Measurements from ENCODE around the gene ZNF679. TPM values are rescaled to one million over a fixed set of nuclear protein-coding genes. Genes with fewer than 3 reads are reported as not detected.

ZNF679 gene
- polyA plus RNA-seq, 2 of the 4 experiments (the other 2 are of a cell fraction) = not detected

DNA sequence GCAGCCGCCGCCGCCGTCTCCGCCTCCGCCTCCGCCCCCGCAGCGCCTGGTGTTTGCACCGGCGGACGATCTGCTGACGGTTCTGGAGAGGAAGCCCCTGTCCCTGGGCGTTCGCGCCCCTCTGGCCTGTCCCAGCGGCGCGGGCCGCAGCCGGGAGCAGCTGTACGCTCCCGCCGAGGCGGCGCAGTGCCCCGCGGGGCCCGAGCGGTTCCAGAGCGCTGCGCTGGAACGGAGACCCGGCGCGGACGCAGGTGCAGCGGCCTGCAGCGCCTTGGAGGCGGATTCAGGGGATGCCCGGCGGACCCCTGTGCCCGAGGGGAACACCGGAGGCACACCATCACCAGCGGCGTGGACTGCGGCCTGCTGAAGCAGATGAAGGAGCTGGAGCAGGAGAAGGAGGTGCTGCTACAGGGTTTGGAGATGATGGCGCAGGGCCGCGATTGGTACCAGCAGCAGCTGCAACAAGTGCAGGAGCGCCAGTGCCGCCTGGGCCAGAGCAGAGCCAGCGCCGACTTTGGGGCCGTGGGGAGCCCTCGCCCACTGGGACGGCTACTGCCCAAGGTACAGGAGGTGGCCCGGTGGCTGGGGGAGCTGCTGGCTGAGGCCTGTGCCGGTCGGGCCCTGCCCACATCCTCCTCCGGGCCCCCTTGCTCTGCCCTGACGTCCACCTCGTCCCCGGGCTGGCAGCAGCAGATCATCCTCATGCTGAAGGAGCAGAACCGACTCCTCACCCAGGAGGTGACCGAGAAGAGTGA lies 46.1 kb upstream of the ZNF679 start (continued):
- TF ChIP-seq, protein P1, sequence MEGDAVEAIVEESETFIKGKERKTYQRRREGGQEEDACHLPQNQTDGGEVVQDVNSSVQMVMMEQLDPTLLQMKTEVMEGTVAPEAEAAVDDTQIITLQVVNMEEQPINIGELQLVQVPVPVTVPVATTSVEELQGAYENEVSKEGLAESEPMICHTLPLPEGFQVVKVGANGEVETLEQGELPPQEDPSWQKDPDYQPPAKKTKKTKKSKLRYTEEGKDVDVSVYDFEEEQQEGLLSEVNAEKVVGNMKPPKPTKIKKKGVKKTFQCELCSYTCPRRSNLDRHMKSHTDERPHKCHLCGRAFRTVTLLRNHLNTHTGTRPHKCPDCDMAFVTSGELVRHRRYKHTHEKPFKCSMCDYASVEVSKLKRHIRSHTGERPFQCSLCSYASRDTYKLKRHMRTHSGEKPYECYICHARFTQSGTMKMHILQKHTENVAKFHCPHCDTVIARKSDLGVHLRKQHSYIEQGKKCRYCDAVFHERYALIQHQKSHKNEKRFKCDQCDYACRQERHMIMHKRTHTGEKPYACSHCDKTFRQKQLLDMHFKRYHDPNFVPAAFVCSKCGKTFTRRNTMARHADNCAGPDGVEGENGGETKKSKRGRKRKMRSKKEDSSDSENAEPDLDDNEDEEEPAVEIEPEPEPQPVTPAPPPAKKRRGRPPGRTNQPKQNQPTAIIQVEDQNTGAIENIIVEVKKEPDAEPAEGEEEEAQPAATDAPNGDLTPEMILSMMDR (IDR thresholded peaks at IDR 0.05) = no peak

DNA sequence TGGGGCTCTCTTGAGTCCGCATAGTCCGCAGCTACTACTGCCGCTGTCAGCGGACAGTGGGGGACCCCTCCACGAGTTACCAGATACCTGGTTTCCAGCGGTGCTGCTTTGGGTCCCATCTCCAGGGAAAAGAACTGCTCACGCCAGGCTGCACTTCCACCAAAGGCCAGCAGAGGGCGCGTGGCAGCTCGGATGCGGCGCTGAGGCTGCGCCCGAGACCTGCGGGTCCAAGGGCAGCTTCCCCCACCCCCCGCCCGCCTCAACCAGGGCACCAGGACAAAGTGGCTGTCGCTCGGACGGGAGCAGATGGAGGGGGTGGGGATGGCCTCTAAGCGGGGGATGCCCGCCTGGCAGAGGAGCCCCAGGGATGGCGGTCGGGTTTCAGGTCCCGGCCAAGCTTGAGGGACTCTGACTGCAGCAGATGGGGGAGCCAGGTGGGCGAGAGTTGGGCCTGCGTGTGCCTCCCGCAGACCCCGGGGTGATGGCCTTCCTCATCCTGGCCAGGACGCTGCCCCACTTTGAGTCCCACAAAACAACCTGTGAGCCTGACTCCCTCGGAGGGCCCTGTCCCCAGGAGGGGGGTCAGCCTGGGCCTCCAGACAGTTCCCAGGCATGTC lies 45.0 kb upstream of the ZNF679 start:
- DNase-seq (ENCODE audit: low read depth in 1 of 2, low spot score in 1 of 2) (no peak), FAIRE-seq (no peak), ATAC-seq (no peak)
- POLR2A ChIA-PET = no interaction called here
- 67% methylated on average over 9 of the region's 31 CpGs for WGBS (ENCODE audit: missing lambda C conversion rate)
- no peak overlapping the region for H3K4me3 ChIP-seq
- TF ChIP-seq SREBF2 (IDR thresholded peaks at IDR 0.05) = no peak
- TF ChIP-seq BHLHE40 (IDR thresholded peaks at IDR 0.05; ENCODE audit: low read depth, low read length) = no peak
- no peak for TF ChIP-seq POLR2A (IDR thresholded peaks at IDR 0.05; ENCODE audit: low read length)
- TF ChIP-seq, protein P2, sequence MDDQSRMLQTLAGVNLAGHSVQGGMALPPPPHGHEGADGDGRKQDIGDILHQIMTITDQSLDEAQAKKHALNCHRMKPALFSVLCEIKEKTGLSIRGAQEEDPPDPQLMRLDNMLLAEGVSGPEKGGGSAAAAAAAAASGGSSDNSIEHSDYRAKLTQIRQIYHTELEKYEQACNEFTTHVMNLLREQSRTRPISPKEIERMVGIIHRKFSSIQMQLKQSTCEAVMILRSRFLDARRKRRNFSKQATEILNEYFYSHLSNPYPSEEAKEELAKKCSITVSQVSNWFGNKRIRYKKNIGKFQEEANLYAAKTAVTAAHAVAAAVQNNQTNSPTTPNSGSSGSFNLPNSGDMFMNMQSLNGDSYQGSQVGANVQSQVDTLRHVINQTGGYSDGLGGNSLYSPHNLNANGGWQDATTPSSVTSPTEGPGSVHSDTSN (IDR thresholded peaks at IDR 0.05) = no peak
- no peak for TF ChIP-seq RARB (CRISPR knock-in tag; IDR thresholded peaks at IDR 0.05)
- no peak for TF ChIP-seq CEBPB (IDR thresholded peaks at IDR 0.05)
- TF ChIP-seq ESRRA (IDR thresholded peaks at IDR 0.05; ENCODE audit: borderline replicate concordance, low read length) = no peak
- TF ChIP-seq, protein P3, sequence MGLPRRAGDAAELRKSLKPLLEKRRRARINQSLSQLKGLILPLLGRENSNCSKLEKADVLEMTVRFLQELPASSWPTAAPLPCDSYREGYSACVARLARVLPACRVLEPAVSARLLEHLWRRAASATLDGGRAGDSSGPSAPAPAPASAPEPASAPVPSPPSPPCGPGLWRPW (IDR thresholded peaks at IDR 0.05) = no peak
- TF ChIP-seq NR3C1 (IDR thresholded peaks at IDR 0.05) = no peak
- TF ChIP-seq, protein P1 (IDR thresholded peaks at IDR 0.05) = no peak
- no peak for TF ChIP-seq HEYL (CRISPR knock-in tag; IDR thresholded peaks at IDR 0.05)
- TF ChIP-seq SMC3 (IDR thresholded peaks at IDR 0.05) = no peak
- TF ChIP-seq RAD21 (conservative IDR thresholded peaks at IDR 0.05 in 1 of 2, IDR thresholded peaks at IDR 0.05 in 1 of 2) = no peak
- no peak for TF ChIP-seq EHMT2 (IDR thresholded peaks at IDR 0.05; ENCODE audit: low read depth)
- TF ChIP-seq KDM5A (IDR thresholded peaks at IDR 0.05) = no peak
- no peak for TF ChIP-seq ZSCAN20 (CRISPR knock-in tag; IDR thresholded peaks at IDR 0.05)
- TF ChIP-seq FOXS1 (CRISPR knock-in tag; IDR thresholded peaks at IDR 0.05) = no peak
- no peak for TF ChIP-seq RCOR1 (IDR thresholded peaks at IDR 0.05; ENCODE audit: low read depth, low read length)
- TF ChIP-seq FOSL2 (IDR thresholded peaks at IDR 0.05) = no peak
- TF ChIP-seq FOSL2 (CRISPR knock-in tag; IDR thresholded peaks at IDR 0.05) = no peak
- H3K9me3 ChIP-seq = 0 out of 3 replicates have a peak, but pooled peaks cover 7% of the 10 kb centered on the region
- no peak overlapping the region for H3K27ac ChIP-seq
- H3K4me2 ChIP-seq = no peak overlapping the region
- CTCF ChIA-PET = no interaction called here
- no peaks in the 10 kb centered on the region for H3K4me1 ChIP-seq

All from A549 (cell line).